H1 (cell line): ENCODE measurements around the gene LIN37. TPM values are rescaled to one million over a fixed set of nuclear protein-coding genes. Genes with fewer than 3 reads are reported as not detected.

Source experiments
- CTCF ChIA-PET: fragments of 300-600 bp; sonication (Branson Sonifier 250); formaldehyde crosslinking; loops from one replicate; lab custom pipeline; 2021; ENCODE audit not compliant: partially characterized antibody; lab: Charles Lee
- POLR2A ChIA-PET: fragments of 300-600 bp; sonication (Branson Sonifier 250); formaldehyde crosslinking; loops from one replicate; lab custom pipeline; 2021; ENCODE audit warnings: inconsistent platforms; ENCODE audit not compliant: partially characterized antibody; lab: Charles Lee
- DNase-seq, 2 experiments: peaks; one replicate each; pipeline versions ENCODE4 v3.0.0 to v3.0.0-alpha.2; 2010 to 2022; ENCODE audit warnings: low spot score in 2 of 2, low read depth in 1 of 2, mixed read lengths in 1 of 2
- FAIRE-seq: peaks from 2 replicates; lab custom pipeline; 2011; peaks lifted over from hg19 to GRCh38; lab: Jason Lieb, UNC
- H2AFZ ChIP-seq: 2 replicates; pipeline ENCODE4 v1.8.1; 2012; ENCODE audit warnings: low read length, inconsistent platforms
- H2AK5ac ChIP-seq: 2 replicates; pipeline ENCODE4 v1.6.1; 2013; ENCODE audit warnings: low read depth, low read length
- H2BK120ac ChIP-seq: replicated peaks from 2 replicates; pipeline ENCODE3; 2013; ENCODE audit warnings: low read depth, low read length, inconsistent platforms
- H2BK12ac ChIP-seq: 2 replicates; pipeline ENCODE4 v1.6.1; 2013; ENCODE audit warnings: low read depth, low read length
- H2BK15ac ChIP-seq: 2 replicates; pipeline ENCODE4 v1.6.1; 2013; ENCODE audit warnings: low read length
- H2BK20ac ChIP-seq: 2 replicates; pipeline ENCODE4 v1.6.1; 2013; ENCODE audit warnings: low read length
- H2BK5ac ChIP-seq: 2 replicates; pipeline ENCODE4 v1.6.1; 2013; ENCODE audit warnings: low read depth, low read length
- H3K14ac ChIP-seq: 2 replicates; pipeline ENCODE4 v1.6.1; 2013; ENCODE audit warnings: inconsistent platforms; ENCODE audit not compliant: insufficient read length
- H3K18ac ChIP-seq: 2 replicates; pipeline ENCODE4 v1.6.1; 2013; ENCODE audit warnings: low read length; ENCODE audit errors: extremely low read depth
- H3K23ac ChIP-seq: 2 replicates; pipeline ENCODE4 v1.6.1; 2013; ENCODE audit warnings: inconsistent platforms; ENCODE audit not compliant: insufficient read length
- H3K23me2 ChIP-seq: 2 replicates; pipeline ENCODE4 v1.6.1; 2013; ENCODE audit warnings: low read depth, low read length
- H3K27ac ChIP-seq: 2 replicates; pipeline ENCODE4 v1.6.1; 2011; ENCODE audit warnings: low read depth, low read length, inconsistent platforms
- H3K27me3 ChIP-seq, 4 experiments: replicated peaks in 1 of 4; 1 replicate in 1 of 4; 2 replicates in 3 of 4; pipeline versions ENCODE4 v1.6.1 to v1.8.1; 2011 to 2013; ENCODE audit warnings: low read length in 3 of 4, mild to moderate bottlenecking in 3 of 4, inconsistent platforms in 2 of 4, mixed read lengths in 2 of 4, moderate library complexity in 1 of 4; ENCODE audit not compliant: control insufficient read depth in 3 of 4, insufficient read depth in 3 of 4; ENCODE audit errors: extremely low read depth in 1 of 4
- H3K36me3 ChIP-seq, 4 experiments: 2 replicates each; pipeline versions ENCODE4 v1.6.1 to v1.8.1; 2011 to 2013; ENCODE audit warnings: mild to moderate bottlenecking in 4 of 4, low read length in 3 of 4, moderate library complexity in 2 of 4, control low read depth in 1 of 4, inconsistent platforms in 1 of 4; ENCODE audit not compliant: insufficient read depth in 4 of 4, control insufficient read depth in 2 of 4
- H3K4ac ChIP-seq: replicated peaks from 2 replicates; pipeline ENCODE3; 2013; ENCODE audit warnings: low read length, low read depth, mixed read lengths, inconsistent platforms; ENCODE audit not compliant: insufficient read length
- H3K4me1 ChIP-seq, 4 experiments: replicated peaks in 1 of 4; 1 replicate in 1 of 4; 2 replicates in 3 of 4; pipeline versions ENCODE4 v1.6.1 to v1.8.1; 2011 to 2013; ENCODE audit warnings: low read length in 3 of 4, inconsistent platforms in 2 of 4, mixed read lengths in 1 of 4; ENCODE audit not compliant: insufficient read depth in 4 of 4, control insufficient read depth in 3 of 4
- H3K4me2 ChIP-seq, 2 experiments: 2 replicates each; pipeline versions ENCODE4 v1.6.1 to v1.8.1; 2011 to 2013; ENCODE audit warnings: low read depth in 2 of 2, low read length in 2 of 2, control low read depth in 1 of 2, inconsistent platforms in 1 of 2, mild to moderate bottlenecking in 1 of 2; ENCODE audit not compliant: insufficient read depth in 1 of 2
- H3K4me3 ChIP-seq, 4 experiments: fragments of 200-600, 300-600 bp in 1 of 4; sonication (generic), shearing (Covaris generic), sonication (Bioruptor Twin) in 1 of 4; 2 replicates each; pipeline versions ENCODE4 v1.5.1 to v1.8.1; 2011 to 2016; ENCODE audit warnings: low read length in 4 of 4, low read depth in 3 of 4, control low read depth in 2 of 4, inconsistent platforms in 2 of 4, mild to moderate bottlenecking in 2 of 4, mixed read lengths in 1 of 4, moderate library complexity in 1 of 4; ENCODE audit not compliant: insufficient read depth in 2 of 4; ENCODE audit errors: extremely low read depth in 1 of 4
- H3K56ac ChIP-seq: replicated peaks from 2 replicates; pipeline ENCODE3; 2013; ENCODE audit warnings: low read depth, mild to moderate bottlenecking, mixed read lengths, low read length, inconsistent platforms; ENCODE audit not compliant: insufficient read length
- H3K79me1 ChIP-seq: 2 replicates; pipeline ENCODE4 v1.6.1; 2013; ENCODE audit warnings: low read depth, low read length, control low read depth
- H3K79me2 ChIP-seq, 2 experiments: 2 replicates each; pipeline versions ENCODE4 v1.6.1 to v1.8.1; 2012 to 2013; ENCODE audit warnings: low read length in 2 of 2, mild to moderate bottlenecking in 2 of 2, inconsistent platforms in 1 of 2; ENCODE audit not compliant: insufficient read depth in 2 of 2, control insufficient read depth in 1 of 2
- H3K9ac ChIP-seq, 4 experiments: replicated peaks in 1 of 4; 1 replicate in 1 of 4; 2 replicates in 3 of 4; pipeline versions ENCODE4 v1.6.1 to v1.8.1; 2011 to 2013; ENCODE audit warnings: low read depth in 3 of 4, low read length in 3 of 4, control low read depth in 2 of 4, mild to moderate bottlenecking in 2 of 4, moderate library complexity in 2 of 4, inconsistent platforms in 1 of 4; ENCODE audit errors: extremely low read depth in 1 of 4
- H3K9me3 ChIP-seq, 2 experiments: 2 replicates each; pipeline versions ENCODE4 v1.6.1 to v1.8.1; 2012 to 2013; ENCODE audit warnings: mild to moderate bottlenecking in 2 of 2, moderate library complexity in 2 of 2, control low read depth in 1 of 2, inconsistent platforms in 1 of 2, low read depth in 1 of 2, low read length in 1 of 2, mixed read lengths in 1 of 2; ENCODE audit not compliant: insufficient read depth in 2 of 2
- H4K20me1 ChIP-seq, 2 experiments: replicated peaks in 1 of 2; 2 replicates each; pipeline versions ENCODE3 to v1.8.1; 2011 to 2013; ENCODE audit warnings: inconsistent platforms in 2 of 2, low read length in 2 of 2, mild to moderate bottlenecking in 1 of 2; ENCODE audit not compliant: insufficient read depth in 2 of 2, control insufficient read depth in 1 of 2
- H4K5ac ChIP-seq: 2 replicates; pipeline ENCODE4 v1.6.1; 2013; ENCODE audit warnings: low read length, low read depth, mixed read lengths, inconsistent platforms; ENCODE audit not compliant: insufficient read length
- H4K8ac ChIP-seq: 2 replicates; pipeline ENCODE4 v1.8.0; 2013; ENCODE audit warnings: mild to moderate bottlenecking, moderate library complexity, low read length, inconsistent platforms; ENCODE audit not compliant: insufficient read depth; ENCODE audit errors: extremely low read depth
- H4K91ac ChIP-seq: replicated peaks from 2 replicates; pipeline ENCODE3; 2013; ENCODE audit warnings: low read length, mixed read lengths, inconsistent platforms; ENCODE audit not compliant: insufficient read length
- CBX5 ChIP-seq: fragments of 300-800, 300-1000 bp; sonication (generic); IDR thresholded peaks from 2 replicates; pipeline ENCODE4 v1.7.1; 2016; ENCODE audit warnings: antibody characterized with exemption, low read length, low read depth
- CTBP2 ChIP-seq: IDR thresholded peaks from 2 replicates; pipeline ENCODE4 v1.7.0; 2011; ENCODE audit warnings: borderline replicate concordance, mild to moderate bottlenecking, moderate library complexity, mixed read lengths, low read length; ENCODE audit not compliant: insufficient read depth, insufficient read length
- KDM4A ChIP-seq: IDR thresholded peaks from one replicate; pipeline ENCODE4 v1.7.1; 2012; ENCODE audit warnings: low read depth, mild to moderate bottlenecking, moderate library complexity, low read length, inconsistent platforms; ENCODE audit not compliant: severe bottlenecking
- MAFK ChIP-seq: IDR thresholded peaks from 2 replicates; pipeline ENCODE4 v1.6.1; 2012; ENCODE audit warnings: low read depth, mild to moderate bottlenecking, improper control_type of control experiment, low read length
- POU5F1 ChIP-seq: IDR thresholded peaks from 2 replicates; pipeline ENCODE4 v1.6.1; 2011; ENCODE audit warnings: low read depth, mild to moderate bottlenecking, low read length, moderate library complexity
- RBBP5 ChIP-seq: IDR thresholded peaks from 2 replicates; pipeline ENCODE4 v1.7.1; 2012; ENCODE audit warnings: low read depth, mild to moderate bottlenecking, inconsistent platforms, low read length, moderate library complexity, borderline replicate concordance
- SAP30 ChIP-seq: fragments of 300-600 bp; sonication (generic); IDR thresholded peaks from 2 replicates; pipeline ENCODE4 v1.7.1; 2012; ENCODE audit warnings: low read length, moderate library complexity, mild to moderate bottlenecking, inconsistent platforms; ENCODE audit not compliant: insufficient read depth, insufficient replicate concordance
- SP2 ChIP-seq: IDR thresholded peaks from 2 replicates; pipeline ENCODE4 v1.6.1; 2012; ENCODE audit warnings: mild to moderate bottlenecking, low read length, inconsistent platforms
- SP4 ChIP-seq: IDR thresholded peaks from 2 replicates; pipeline ENCODE4 v1.6.1; 2012; ENCODE audit warnings: low read length, inconsistent platforms
- SUZ12 ChIP-seq: fragments of 200-600 bp; sonication (generic); IDR thresholded peaks from 2 replicates; pipeline ENCODE4 v1.6.1; 2012; ENCODE audit warnings: mild to moderate bottlenecking, inconsistent platforms, low read length, moderate library complexity, mixed read lengths
- TEAD4 ChIP-seq: IDR thresholded peaks from 2 replicates; pipeline ENCODE4 v1.6.1; 2012; ENCODE audit warnings: low read depth, low read length, inconsistent platforms, mixed read lengths
- WGBS, 2 experiments: shearing (Covaris generic) in 1 of 2; methylation state at CpG; one replicate each; pipeline versions ENCODE4 v1.1.6 to v1.1.7; 2013 to 2015; ENCODE audit warnings: low lambda C conversion rate in 2 of 2, mixed read lengths in 2 of 2, inconsistent platforms in 1 of 2, low coverage in 1 of 2, missing lambda C conversion rate in 1 of 2; ENCODE audit not compliant: insufficient replicate concordance in 2 of 2, insufficient coverage in 1 of 2, insufficient read length in 1 of 2; ENCODE audit errors: extremely low coverage in 1 of 2, missing lambda C conversion rate in 1 of 2; 5-methylcytosine and 5-hydroxymethylcytosine counted together
- polyA plus RNA-seq, 7 experiments: library from polyadenylated mRNA; depleted of rRNA in 3 of 7; stranded (reverse) in 5 of 7; unstranded in 2 of 7; fragments of >200 nt in 5 of 7; fragments of 200-250 nt in 2 of 7; gene quantifications; 1 replicate in 5 of 7; 2 replicates in 1 of 7; 4 replicates in 1 of 7; pipeline versions ENCODE4 v1.2.1 to v1.2.3, GENCODE V29; 2011 to 2013; ENCODE audit warnings: missing spikeins in 2 of 7, mixed read lengths in 2 of 7
- total RNA-seq: library from RNA; stranded (reverse); fragmentation: NEBNext Ultra II Directional; extraction: Animal tissue kit (Norgen Biotek cat#: 25700); gene quantifications from 2 replicates; pipeline ENCODE4 v1.2.1, GENCODE V29; 2021

LIN37 gene
- total and polyA plus RNA-seq, 2 of the 8 experiments (the other 6 are each of a cell fraction or from before 2014, with no cell fraction given): 3.8 to 9.8 TPM

DNA sequence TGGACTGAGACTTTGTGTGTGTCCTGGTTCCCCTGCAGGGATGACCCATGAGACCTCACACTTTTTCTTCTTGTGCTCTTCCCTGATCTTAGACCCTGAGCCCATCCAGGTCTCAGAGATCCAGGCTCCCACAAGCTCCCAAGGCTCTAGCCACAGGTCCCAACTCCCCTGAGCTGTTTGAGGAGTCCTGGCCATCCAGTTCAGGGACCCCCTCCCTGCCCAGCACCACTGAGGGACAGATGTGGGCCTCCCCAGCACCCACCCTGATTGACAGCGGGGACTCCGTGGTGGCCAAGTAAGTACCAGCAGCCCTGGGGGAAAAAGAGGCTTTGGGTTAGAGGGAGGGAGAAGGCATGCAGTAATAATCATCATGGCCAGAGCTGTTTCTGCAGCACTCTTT lies 11.3 kb downstream of the LIN37 start:
- Histone ChIP-seq H3K4me1 (peaks cover 0 to 18% (median 11%) of the 10 kb centered on the region in 4 experiments; a peak in 5 of 7 replicates), H3K9me3 (no peaks in the 10 kb centered on the region), H3K18ac (no peak overlapping the region), H2BK15ac (no peak overlapping the region), H2AFZ (no peak overlapping the region), H3K23ac (no peak overlapping the region), H3K56ac (no peak overlapping the region), H3K27me3 (peaks cover 0 to 17% (median 11%) of the 10 kb centered on the region in 4 experiments; a peak in 5 of 7 replicates), H3K4me3 (no peak overlapping the region), H2AK5ac (no peak overlapping the region), H3K79me2 (peaks cover 0 to 6% of the 10 kb centered on the region in 2 experiments; a peak in 2 of 4 replicates), H2BK120ac (no peak overlapping the region), H3K14ac (no peak overlapping the region), H4K8ac (no peak overlapping the region), H4K91ac (no peak overlapping the region), H4K20me1 (peaks cover 0 to 6% of the 10 kb centered on the region in 2 experiments), H4K5ac (no peak overlapping the region), H2BK12ac (no peak overlapping the region), H3K4me2 (no peak overlapping the region; a peak in 1 of 4 replicates), H3K4ac (no peak overlapping the region), H2BK5ac (no peak overlapping the region), H3K79me1 (peaks cover 4% of the 10 kb centered on the region), H3K27ac (no peak overlapping the region), H3K36me3 (peaks cover 2 to 16% (median 4%) of the 10 kb centered on the region in 4 experiments; a peak in 5 of 8 replicates), H2BK20ac (no peak overlapping the region), H3K9ac (no peak overlapping the region), H3K23me2 (peaks cover 16% of the 10 kb centered on the region; the same call in 1 of the 2 replicates)
- CTCF ChIA-PET: interaction anchor here (0.6 to 1.9 kb wide), 2 partner anchors 59 to 1571 kb away, joined by 3 to 5 read pairs; no protein-coding TSS in a partner anchor
- FAIRE-seq (no peak), DNase-seq (no peak)
- POLR2A ChIA-PET: interaction anchor here (0.7 to 1.4 kb wide), 4 partner anchors 11 to 117 kb away, joined by 3 read pairs; partner anchors contain the start of gene LIN37
- 100% methylated on average over 2 of the region's 2 CpGs; no CpG with 5 or more reads in 1 of the 2 experiments for WGBS, 2 experiments
- TF ChIP-seq SP4 (no peak), CTBP2 (no peak), MAFK (no peak), SUZ12 (no peak), POU5F1 (no peak), SAP30 (no peak), KDM4A (no peak), CBX5 (no peak), TEAD4 (no peak), SP2 (no peak), RBBP5 (no peak)
